Ovary (tissue), 9 donors: ENCODE measurements around the gene MICALL1. TPM values are rescaled to one million over a fixed set of nuclear protein-coding genes. Genes with fewer than 3 reads are reported as not detected.

Experiments
- DNase-seq, 5 donors: peaks; one replicate each; pipeline ENCODE4 v3.0.0-alpha.2; 2019 to 2020
- H3K27ac ChIP-seq, 2 donors: fragments of 200-600 bp; one replicate each; pipeline versions ENCODE4 v1.5.1 to v1.8.0; 2019 to 2022
- H3K27me3 ChIP-seq: fragments of 200-600 bp; one replicate; pipeline ENCODE4 v1.8.0; 2022
- H3K36me3 ChIP-seq: fragments of 200-600 bp; sonication (generic); one replicate; pipeline ENCODE4 v1.5.1; 2019
- H3K4me1 ChIP-seq: one replicate; pipeline ENCODE4 v1.8.1; 2013; ENCODE audit warnings: mild to moderate bottlenecking, moderate library complexity; ENCODE audit not compliant: insufficient read depth
- H3K4me3 ChIP-seq: fragments of 200-600 bp; sonication (generic); one replicate; pipeline ENCODE4 v1.5.1; 2017
- H3K9me3 ChIP-seq, 2 donors: fragments of 200-600 bp in 1 of 2; sonication (generic) in 1 of 2; one replicate each; pipeline versions ENCODE4 v1.5.1 to v1.8.1; 2013 to 2019; ENCODE audit warnings: mild to moderate bottlenecking in 1 of 2, moderate library complexity in 1 of 2
- CTCF ChIP-seq, 3 donors: fragments of 450-650 bp in 2 of 3; fragments of 200-600 bp in 1 of 3; IDR thresholded peaks; one replicate each; pipeline versions ENCODE4 v1.5.1 to v1.8.0; 2016 to 2022; ENCODE audit warnings: antibody characterized with exemption in 3 of 3, mild to moderate bottlenecking in 1 of 3
- EP300 ChIP-seq: sonication (generic); formaldehyde crosslinking; IDR thresholded peaks from one replicate; pipeline ENCODE4 v1.6.1; 2017; ENCODE audit warnings: antibody characterized with exemption
- POLR2A ChIP-seq: fragments of 450-650 bp; IDR thresholded peaks from one replicate; pipeline ENCODE4 v1.6.1; 2017; ENCODE audit warnings: antibody characterized with exemption, mild to moderate bottlenecking, moderate library complexity
- WGBS, 3 donors: extraction: QIAGEN DNeasy Blood & Tissue Kit in 1 of 3; methylation state at CpG; one replicate each; pipeline versions ENCODE4 v1.1.5 to v1.1.7; 2013 to 2017; 5-methylcytosine and 5-hydroxymethylcytosine counted together
- intact Hi-C, 4 donors: fragments of 100-400 bp; cut with DNase I; formaldehyde crosslinking; loops; one replicate each; pipeline versions ENCODE4 v1.11.0 to v1.15.1; 2022 to 2023
- polyA plus RNA-seq, 2 donors: library from polyadenylated mRNA; stranded (reverse); fragments of 200-250 nt in 1 of 2; fragments of 350-450 nt in 1 of 2; fragmentation: Illumina TruSeq in 1 of 2; extraction: RNeasy Lipid Tissue Mini Kit (QIAGEN cat#74804) in 1 of 2; gene quantifications; one replicate each; pipeline ENCODE4 v1.2.3, GENCODE V29; 2013 to 2014
- total RNA-seq, 7 donors: library from RNA; depleted of rRNA in 2 of 7; stranded (reverse); fragments of >200 nt in 2 of 7; fragmentation: NEBNext Ultra II Directional in 3 of 7; extraction: Animal tissue kit (Norgen Biotek cat#: 25700) in 3 of 7; gene quantifications; one replicate each; pipeline versions ENCODE4 v1.1.0 to v1.2.4, GENCODE V29; 2016 to 2023
- donor health status: DM: no; HTN: no; CAD: no; lungs with moderate emphysema.
- donor health status: DM: no; HTN: no; CAD: no.
- donor health status: Bipolar disorder and iron deficiency.
- donor health status: DM: yes; HTN: yes; CAD: no.
- donor health status: DM: no; HTN: no; CAD: no.
- donor health status: DM: yes; HTN: yes; CAD: no.

MICALL1 gene
- total and polyA plus RNA-seq, 9 donors, result 6.2 to 30.0 (median 17.4) TPM

GRCh38 chr22:37907036-37907954 lies 1.2 kb downstream of the MICALL1 start:
- Histone ChIP-seq H3K27ac (peak overlapping the region; percentile 74 to 92), H3K4me1 (peaks cover 12% of the 10 kb centered on the region), H3K4me3 (peak overlapping the region; percentile 60), H3K36me3 (no peaks in the 10 kb centered on the region), H3K27me3 (no peaks in the 10 kb centered on the region), H3K9me3 (no peaks in the 10 kb centered on the region)
- DNase-seq, result no peak
- TF ChIP-seq CTCF (IDR thresholded peaks at IDR 0.05) (no peak), POLR2A (no peak), EP300 (no peak)
- intact Hi-C loops, result no loop called here
- 31 to 33% (median 32%) methylated on average over 19 of the region's 19 CpGs for WGBS, 3 donors

GRCh38 chr22:37909766-37910165 lies 3.7 kb downstream of the MICALL1 start:
- peaks cover 12% of the 10 kb centered on the region for H3K4me1 ChIP-seq
- no peaks in the 10 kb centered on the region for H3K9me3 ChIP-seq
- no peak overlapping the region for H3K27ac ChIP-seq
- 62 to 75% (median 66%) methylated on average over 7 of the region's 7 CpGs for WGBS, 3 donors
- intact Hi-C loops, result no loop called here
- H3K36me3 ChIP-seq, result no peaks in the 10 kb centered on the region
- DNase-seq, result no peak
- H3K27me3 ChIP-seq, result no peaks in the 10 kb centered on the region
- no peak overlapping the region for H3K4me3 ChIP-seq
- TF ChIP-seq EP300, result no peak
- no peak for TF ChIP-seq CTCF (IDR thresholded peaks at IDR 0.05)
- TF ChIP-seq POLR2A, result no peak

- Histone ChIP-seq H3K4me3 (no peak overlapping the region), H3K27ac (no peak overlapping the region), H3K27me3 (no peaks in the 10 kb centered on the region), H3K9me3 (no peaks in the 10 kb centered on the region), H3K4me1 (peaks cover 6% of the 10 kb centered on the region), H3K36me3 (no peaks in the 10 kb centered on the region)
- WGBS, 3 donors, result 51 to 57% (median 57%) methylated on average over 15 of the region's 15 CpGs
- no peak for DNase-seq
- intact Hi-C loops, result no loop called here
- TF ChIP-seq POLR2A, result no peak
- TF ChIP-seq CTCF (IDR thresholded peaks at IDR 0.05), result no peak
- TF ChIP-seq EP300, result no peak
Observed at GRCh38 chr22:37910890-37911672, 5.0 kb downstream of the MICALL1 start.

GRCh38 chr22:37911697-37912096 lies 5.6 kb downstream of the MICALL1 start:
- H3K4me1 ChIP-seq, result peaks cover 6% of the 10 kb centered on the region
- no peaks in the 10 kb centered on the region for H3K9me3 ChIP-seq
- DNase-seq, result no peak
- no peak for TF ChIP-seq POLR2A
- TF ChIP-seq CTCF (IDR thresholded peaks at IDR 0.05), result no peak
- TF ChIP-seq EP300, result no peak
- no peaks in the 10 kb centered on the region for H3K36me3 ChIP-seq
- intact Hi-C loops, result no loop called here
- no peak overlapping the region for H3K27ac ChIP-seq
- H3K27me3 ChIP-seq, result no peaks in the 10 kb centered on the region
- H3K4me3 ChIP-seq, result no peak overlapping the region
- WGBS, 3 donors, result 59 to 68% (median 64%) methylated on average over 8 of the region's 8 CpGs
